GM23248 (cell line): Measurements from ENCODE around the gene ARHGAP24.

ENCODE experiments used
- EZH2 ChIP-seq: fragments of 200-600 bp; sonication (generic); IDR thresholded peaks from 2 replicates; pipeline ENCODE4 v1.6.1; 2018; ENCODE audit warnings: antibody characterized with exemption, mild to moderate bottlenecking; ENCODE audit not compliant: insufficient read depth, poor library complexity, severe bottlenecking
- EZH2phosphoT487 ChIP-seq: fragments of 200-600 bp; sonication (generic); IDR thresholded peaks from 2 replicates; pipeline ENCODE4 v1.6.1; 2018; ENCODE audit warnings: antibody characterized with exemption, moderate library complexity, mild to moderate bottlenecking, low read depth; ENCODE audit not compliant: insufficient read depth

DNA sequence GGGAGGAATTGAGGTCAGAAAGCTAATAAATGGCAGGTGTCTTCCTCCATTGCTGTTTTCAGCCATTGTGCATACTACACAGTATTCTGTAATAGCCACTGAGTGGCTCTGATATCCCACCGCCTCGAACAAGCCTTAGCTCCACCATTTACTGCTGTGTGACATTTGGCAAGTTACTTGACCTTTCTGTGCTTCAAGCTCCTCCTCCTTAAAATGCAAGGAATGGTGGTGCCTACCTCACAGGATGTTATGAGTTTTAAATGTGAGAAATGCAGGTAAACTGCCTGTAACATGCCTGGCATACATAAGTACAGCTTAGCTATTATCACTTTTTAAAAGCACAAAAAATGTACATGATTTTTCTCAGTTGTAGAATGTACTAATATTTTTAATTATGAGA is 464.0 kb downstream of the ARHGAP24 start:
- TF ChIP-seq EZH2phosphoT487, result no peak
- TF ChIP-seq EZH2, result no peak
